GM12872 (cell line): Measurements from ENCODE around the gene TMEM143.

Source experiments
- TF ChIP-seq, protein P1 (sequence below): IDR thresholded peaks from 3 replicates; pipeline ENCODE4 v1.5.1; 2011; ENCODE audit warnings: low read depth, mild to moderate bottlenecking, low read length, moderate library complexity; ENCODE audit not compliant: insufficient read depth

The TMEM143 gene

DNA sequence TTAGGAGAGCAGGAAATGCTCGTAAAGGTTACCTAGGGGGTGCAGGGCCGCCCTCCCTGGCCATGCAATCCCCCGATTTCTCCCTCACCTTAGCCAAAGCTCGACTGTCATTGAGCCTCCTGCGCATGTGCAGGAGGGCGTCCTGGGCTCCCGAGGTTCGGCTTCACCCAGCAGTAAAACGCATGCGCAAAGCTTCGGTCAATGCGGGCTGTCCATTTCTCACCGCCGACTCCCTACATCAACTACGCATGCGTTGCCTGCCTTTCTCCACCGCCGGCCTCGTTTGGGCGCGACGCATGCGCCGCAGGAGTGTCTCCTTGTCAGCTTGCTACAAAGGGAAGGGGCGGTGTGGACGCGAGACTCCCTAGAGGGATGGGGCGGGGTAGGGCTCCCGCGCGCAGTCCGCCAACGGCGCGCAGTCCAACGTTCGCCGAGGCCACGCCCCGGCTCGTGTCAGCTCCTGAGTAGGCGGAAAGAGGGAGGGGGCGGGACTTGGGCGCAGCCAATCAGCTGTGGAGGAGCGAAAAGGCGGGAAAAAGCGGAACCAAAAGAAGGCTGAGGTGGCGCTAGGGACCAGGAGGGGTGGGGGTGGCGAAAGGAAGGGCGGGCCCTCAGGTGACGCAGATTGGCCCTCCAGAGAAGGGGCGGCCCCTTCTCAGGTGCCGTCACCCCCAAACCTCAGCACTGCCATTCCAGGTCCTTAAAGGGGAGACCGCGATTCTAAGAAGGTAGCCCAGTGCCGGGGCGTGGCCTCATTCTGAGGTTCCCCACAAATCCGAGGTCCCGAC lies at the start of gene TMEM143, which contains the start of gene SYNGR4:
TSS of gene TMEM143 (minus strand) at position 131 of the 788 bp plus-strand sequence. CDS start at position 111, 20 bp downstream.
TSS of gene SYNGR4 (plus strand) at position 558 of the 788 bp plus-strand sequence. CDS start 1,476 bp downstream, outside the sequence.
- TF ChIP-seq, protein P1, sequence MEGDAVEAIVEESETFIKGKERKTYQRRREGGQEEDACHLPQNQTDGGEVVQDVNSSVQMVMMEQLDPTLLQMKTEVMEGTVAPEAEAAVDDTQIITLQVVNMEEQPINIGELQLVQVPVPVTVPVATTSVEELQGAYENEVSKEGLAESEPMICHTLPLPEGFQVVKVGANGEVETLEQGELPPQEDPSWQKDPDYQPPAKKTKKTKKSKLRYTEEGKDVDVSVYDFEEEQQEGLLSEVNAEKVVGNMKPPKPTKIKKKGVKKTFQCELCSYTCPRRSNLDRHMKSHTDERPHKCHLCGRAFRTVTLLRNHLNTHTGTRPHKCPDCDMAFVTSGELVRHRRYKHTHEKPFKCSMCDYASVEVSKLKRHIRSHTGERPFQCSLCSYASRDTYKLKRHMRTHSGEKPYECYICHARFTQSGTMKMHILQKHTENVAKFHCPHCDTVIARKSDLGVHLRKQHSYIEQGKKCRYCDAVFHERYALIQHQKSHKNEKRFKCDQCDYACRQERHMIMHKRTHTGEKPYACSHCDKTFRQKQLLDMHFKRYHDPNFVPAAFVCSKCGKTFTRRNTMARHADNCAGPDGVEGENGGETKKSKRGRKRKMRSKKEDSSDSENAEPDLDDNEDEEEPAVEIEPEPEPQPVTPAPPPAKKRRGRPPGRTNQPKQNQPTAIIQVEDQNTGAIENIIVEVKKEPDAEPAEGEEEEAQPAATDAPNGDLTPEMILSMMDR, result no peak

DNA sequence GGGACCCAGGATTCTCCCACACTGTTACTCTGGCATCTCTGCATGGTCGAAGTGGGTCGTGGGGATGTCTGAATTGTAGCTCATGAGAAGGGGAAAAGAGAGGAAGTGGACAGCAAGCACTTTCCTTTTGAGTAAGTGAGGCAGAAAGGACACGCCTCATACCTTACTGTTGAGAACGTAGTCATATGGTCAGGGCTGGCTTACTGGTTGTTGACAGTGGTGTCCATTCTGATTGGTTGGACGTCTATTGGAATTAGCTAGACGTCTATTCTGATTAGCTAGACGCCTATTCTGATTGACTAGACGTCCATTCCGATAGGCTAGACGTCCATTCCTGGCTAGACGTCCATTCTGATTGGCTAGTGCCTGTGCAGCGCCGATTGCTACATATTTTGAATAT lies 42.1 kb upstream of the TMEM143 start:
- TF ChIP-seq, protein P1, result no peak

DNA sequence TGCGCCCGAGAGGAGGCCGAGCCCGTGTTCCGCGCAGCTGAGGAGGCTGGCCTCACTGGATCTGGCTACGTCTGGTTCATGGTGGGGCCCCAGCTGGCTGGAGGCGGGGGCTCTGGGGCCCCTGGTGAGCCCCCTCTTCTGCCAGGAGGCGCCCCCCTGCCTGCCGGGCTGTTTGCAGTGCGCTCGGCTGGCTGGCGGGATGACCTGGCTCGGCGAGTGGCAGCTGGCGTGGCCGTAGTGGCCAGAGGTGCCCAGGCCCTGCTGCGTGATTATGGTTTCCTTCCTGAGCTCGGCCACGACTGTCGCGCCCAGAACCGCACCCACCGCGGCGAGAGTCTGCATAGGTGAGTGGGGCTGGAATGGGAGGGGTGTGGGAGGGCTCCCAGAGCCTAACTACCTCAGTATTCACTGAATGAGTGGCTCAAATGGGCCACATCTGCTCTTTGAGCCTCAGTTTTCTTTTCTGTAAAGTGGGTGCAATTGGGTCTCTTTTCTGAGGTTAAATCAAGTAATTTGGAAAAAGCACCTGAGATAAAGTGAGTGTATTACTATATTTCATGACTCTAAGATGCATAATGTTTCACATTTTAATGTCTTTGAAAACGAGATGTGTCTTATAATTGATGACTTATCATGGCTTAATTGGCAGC lies 41.4 kb upstream of the TMEM143 start:
- TF ChIP-seq, protein P1, result no peak

DNA sequence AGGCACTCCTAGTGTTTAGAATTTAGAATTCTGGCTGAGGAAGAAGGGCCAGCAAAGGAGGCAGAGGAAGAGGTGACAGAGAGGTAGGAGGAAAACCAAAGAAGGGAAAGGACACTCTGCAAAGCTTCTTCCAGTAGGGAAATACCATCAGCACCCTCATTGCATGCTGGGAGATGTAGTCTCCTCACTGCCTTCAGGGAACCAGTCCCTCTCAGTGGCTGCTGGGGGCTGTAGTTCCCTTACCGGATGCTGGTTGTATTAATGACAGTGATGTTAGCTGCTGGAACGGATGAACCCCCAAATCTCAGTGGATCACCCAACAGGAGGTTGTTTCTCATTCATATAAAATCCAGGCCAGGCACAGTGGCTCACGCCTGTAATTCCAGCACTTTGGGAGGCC lies 39.9 kb upstream of the TMEM143 start:
- TF ChIP-seq, protein P1, result no peak

DNA sequence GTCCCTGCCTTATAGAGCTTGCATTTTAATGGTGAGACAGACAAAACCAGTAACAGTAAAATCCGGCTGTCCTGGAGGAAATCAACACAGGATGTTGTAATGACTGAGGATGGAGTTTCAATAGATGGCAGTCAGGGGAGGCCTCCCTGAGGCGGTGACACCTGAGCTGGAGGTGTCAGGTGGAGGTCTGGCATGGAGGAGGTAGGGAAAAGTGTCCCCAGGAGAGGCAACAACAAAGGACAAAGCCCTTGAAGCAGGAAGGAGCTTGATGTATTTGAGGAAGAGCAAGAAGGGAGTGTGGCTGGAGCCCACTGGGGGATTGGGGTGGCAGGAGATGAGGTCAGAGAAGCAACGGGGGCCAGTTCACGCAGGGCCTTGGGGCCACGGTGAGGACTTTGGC lies 37.5 kb upstream of the TMEM143 start:
- TF ChIP-seq, protein P1, result no peak

DNA sequence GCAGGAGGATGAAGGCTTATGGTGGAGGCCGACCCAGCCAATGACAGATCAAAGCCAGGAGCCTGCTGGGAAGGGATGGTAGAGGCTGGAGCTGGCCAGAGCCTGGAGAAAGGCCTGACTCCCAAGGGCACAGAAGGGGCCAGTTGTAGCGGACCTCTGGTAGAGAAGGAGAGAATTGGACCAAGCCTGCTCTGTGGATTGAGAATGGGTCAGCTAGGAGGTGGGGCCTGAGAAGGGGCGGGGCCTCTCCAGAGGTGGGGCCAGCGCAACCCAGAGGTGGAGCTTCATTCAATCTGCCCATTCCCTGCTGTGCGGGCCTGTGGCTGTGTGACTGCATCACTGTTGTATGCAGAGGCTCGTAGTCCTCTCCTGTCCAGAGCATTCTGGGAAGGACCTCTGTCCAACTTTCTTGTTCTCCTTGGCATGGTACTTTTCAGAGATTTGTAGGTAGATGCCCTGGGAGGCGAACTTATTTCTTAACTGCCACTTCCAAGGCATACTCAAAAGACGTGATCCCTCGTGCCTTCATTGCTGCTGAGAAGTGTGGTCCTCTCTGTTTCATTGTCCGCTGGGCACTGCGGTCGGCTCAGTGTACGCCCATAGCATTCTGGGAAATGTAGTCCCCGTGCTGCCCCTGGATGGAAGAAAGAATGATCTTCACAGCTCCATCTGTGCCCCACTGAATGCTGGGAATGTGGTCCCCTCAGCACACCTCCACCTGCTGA lies 36.4 kb upstream of the TMEM143 start:
- TF ChIP-seq, protein P1, result no peak

DNA sequence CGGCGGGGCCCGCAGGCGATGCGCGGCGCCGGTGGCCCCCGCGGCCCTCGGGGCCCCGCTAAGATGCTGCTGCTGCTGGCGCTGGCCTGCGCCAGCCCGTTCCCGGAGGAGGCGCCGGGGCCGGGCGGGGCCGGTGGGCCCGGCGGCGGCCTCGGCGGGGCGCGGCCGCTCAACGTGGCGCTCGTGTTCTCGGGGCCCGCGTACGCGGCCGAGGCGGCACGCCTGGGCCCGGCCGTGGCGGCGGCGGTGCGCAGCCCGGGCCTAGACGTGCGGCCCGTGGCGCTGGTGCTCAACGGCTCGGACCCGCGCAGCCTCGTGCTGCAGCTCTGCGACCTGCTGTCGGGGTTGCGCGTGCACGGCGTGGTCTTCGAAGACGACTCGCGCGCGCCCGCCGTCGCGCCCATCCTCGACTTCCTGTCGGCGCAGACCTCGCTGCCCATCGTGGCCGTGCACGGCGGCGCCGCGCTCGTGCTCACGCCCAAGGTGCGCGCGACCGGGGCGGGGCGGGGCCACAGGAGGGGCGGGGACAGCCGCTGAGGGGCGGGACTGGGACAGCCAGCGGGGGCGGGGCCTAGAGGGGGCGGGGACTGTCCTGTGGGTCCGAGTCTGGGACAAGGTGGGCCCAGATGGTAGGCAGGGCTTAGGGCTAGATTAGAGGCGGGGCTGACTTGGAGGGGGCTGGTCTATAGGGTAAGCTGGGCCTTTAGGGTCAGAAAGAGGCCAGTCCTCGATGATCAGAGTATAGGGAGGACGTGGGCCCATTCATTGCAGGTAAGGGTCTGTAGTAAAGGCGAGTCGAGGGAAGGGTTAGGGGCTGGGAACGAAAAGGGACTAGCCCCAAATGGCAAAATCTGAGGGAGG lies 34.9 kb upstream of the TMEM143 start:
- TF ChIP-seq, protein P1, result no peak
